Raji (cell line): ENCODE results near the gene SCFD2.

Source experiments
- POLR2A ChIP-seq: IDR thresholded peaks from 2 replicates; pipeline ENCODE4 v1.6.1; 2011; ENCODE audit warnings: low read depth, low read length, control low read depth; ENCODE audit not compliant: insufficient read depth

The SCFD2 gene

DNA sequence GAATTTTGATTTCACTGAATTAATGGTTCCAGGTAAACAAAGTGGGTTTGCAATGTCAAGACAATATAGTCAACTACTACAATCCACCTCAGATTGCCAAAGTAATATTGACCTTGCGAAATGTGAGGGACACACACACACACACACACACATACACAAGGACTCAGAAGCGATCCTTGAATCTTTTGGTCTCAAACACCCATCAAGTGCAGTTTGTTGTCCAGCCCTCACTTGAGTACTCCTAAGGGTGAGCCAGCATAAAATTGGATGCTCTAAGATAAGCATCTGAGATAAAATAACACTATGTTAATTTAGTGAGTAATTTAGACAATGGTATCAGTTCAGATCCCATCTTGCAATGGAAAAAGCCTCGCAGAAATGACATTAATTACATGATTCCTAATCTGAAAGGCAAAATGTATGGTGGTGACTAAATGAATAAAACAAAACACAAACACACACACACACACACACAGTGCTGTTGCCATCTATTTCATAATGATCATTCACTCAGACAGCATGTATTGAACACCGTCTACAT, 401.2 kb downstream of the SCFD2 start:
- TF ChIP-seq POLR2A, result no peak

DNA sequence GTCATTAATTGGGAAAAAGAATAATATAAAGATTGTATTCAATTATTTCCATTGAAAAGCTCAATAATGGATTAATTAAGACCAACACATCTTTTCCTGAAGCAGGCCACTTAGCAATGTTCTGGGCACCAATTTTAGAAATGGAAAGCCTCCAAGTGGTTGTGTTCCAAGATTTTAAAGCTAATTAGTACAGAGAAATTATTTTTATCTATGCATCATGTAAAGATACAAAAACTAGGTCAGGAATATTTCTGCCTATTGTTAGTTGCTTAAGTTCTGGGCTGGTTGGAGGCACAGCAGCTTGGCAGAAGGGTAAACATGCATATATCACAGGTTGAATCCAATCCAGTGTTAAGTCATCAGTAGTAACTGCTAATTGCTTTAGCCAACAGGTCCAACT, 401.9 kb downstream of the SCFD2 start:
- no peak for TF ChIP-seq POLR2A

DNA sequence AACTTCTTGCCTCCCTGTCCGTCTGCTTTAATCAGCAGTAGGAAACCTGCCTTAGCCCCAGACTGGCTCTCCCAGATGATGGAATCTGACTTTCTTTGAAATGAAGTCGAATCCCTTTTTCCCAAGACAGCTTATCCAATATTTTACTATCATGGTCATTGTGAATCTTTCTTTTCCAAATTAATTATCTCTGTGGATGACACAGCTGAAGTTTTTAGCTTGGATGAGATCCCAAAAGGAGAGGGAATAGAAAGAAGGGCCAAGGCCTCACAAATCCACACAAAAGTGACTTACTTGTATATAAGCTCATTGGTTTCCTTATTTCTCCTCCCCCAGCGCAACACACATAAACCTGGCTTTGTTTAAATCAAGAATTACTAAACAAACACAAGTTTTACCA, 403.1 kb downstream of the SCFD2 start:
- no peak for TF ChIP-seq POLR2A

DNA sequence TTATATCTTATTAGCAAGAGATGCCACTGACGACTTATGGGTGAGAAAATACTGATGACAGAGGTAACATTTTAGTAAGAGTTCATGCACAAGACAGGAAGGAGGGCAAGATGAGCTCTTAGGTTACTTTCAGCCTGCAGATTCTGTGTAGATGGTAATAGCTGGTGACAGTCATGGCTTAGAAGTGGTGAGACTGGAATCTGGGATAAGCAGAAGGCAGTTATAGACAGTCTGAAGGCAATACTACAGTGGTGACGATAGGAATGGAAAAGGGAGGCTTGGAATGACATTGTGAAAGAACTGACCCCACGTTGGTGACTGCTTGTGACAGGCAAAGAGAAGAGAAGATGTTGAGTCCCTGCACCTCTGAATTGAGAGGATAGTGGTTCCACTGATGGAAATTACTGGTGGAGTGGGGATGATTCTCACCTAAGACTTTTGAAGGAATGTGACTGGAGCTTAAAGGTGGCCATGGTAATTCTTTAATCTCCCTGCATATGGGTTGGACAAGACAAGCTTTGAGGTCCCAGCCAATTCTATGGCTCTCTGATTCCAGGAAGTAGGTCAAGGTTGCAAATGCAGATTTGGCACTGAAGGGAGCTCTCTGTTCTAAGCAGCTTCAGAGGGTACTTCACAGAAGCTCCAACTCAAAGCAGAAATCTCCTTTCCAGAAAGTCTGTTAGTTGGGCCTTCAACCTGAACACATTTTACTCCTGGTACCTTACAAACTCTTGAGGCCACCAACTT, 404.0 kb downstream of the SCFD2 start:
- no peak for TF ChIP-seq POLR2A

DNA sequence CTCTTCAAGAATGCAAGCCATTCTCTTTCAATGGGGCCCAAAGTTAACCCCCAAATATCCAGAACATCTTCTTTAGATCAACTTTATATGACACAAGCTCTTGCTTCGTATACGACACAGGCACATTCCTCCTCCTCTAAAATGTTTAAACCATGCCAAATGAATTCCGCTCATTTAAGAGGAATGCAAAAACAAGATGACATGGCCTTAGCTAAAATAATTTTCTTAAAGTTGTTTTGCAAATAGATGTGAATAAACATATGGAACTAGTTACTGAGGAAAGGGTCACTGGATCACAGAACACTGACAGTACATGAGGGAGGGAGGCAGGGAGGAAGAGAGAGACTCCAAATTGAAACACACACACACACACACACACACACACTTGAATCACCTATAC, 406.3 kb downstream of the SCFD2 start:
- no peak for TF ChIP-seq POLR2A

DNA sequence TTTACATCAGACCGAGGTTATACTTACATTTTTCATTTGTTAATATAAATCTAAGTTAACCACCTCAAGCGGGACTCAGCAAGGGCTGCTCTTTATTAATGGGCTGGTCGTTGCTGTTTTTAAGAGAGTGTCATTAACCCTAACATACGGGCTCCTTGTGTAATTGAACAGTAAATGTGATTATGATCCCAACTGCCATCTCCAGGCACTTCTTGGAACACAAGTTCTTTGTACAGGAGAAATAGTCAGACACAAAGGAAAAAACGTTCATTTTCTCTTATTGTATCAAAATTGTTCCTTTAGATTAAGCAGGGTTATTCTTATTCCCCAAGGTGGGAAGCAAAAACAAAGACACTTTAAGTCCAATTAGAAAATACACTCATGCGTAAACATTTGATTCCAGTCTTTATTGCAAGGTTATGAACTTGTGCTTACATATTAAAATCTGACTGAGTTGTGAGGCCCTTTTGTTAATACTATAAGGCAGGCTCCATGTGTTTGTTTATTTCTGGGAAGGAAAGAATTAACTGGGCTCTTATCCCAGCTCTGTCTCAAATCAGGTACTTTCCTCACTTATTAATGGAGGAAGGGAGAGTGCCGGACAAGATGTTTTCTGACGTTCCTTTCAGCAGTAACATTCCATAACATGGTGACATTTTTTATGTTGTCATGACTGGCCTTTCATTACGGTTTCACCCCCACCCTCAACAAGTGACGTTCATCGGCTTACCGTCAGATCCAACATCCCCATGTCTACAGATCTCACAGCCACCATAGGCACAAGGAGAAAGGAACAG, 407.8 kb downstream of the SCFD2 start:
- TF ChIP-seq POLR2A, result no peak

DNA sequence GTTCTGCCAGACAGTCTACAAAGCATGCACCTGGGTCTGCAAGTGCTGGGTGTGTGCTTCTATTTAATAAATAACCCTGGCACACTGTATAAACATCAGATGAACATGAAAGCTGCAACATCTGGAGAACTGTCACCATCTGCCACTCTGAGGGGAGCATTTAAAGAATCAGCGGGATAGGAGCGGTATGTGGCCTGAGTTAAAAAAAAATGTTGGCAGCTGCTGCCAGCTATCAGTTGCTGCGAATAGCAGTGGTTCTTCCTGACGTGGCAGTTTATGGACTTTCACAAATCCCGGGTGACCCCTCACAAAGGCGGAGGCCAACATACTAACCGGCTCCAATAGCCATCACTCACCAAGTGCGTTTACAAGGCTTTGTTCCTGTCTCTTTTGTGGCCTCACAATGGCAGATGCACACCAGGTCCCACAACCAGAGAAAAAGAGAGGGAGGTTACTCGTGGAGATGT, 408.6 kb downstream of the SCFD2 start:
- TF ChIP-seq POLR2A, result no peak

DNA sequence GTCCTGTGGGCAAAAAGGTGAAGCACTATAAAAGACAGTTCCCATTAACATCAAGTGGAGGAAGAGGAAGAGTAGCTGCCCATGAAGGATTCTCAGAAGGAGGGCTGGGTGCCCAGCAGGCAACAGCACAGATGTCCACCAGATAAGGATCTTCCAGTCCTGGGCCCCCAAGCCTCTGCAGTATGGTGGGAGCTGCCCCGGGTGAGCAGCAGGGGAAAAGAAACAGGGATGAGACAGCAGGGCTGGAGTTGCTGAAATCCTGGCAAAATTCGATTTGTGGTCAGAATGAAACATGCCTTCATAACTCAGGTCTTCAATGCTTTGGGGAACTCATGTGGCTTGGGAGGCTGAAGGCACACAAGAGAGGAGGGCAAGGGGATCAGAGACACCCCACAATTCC, 409.2 kb downstream of the SCFD2 start:
- TF ChIP-seq POLR2A, result no peak

DNA sequence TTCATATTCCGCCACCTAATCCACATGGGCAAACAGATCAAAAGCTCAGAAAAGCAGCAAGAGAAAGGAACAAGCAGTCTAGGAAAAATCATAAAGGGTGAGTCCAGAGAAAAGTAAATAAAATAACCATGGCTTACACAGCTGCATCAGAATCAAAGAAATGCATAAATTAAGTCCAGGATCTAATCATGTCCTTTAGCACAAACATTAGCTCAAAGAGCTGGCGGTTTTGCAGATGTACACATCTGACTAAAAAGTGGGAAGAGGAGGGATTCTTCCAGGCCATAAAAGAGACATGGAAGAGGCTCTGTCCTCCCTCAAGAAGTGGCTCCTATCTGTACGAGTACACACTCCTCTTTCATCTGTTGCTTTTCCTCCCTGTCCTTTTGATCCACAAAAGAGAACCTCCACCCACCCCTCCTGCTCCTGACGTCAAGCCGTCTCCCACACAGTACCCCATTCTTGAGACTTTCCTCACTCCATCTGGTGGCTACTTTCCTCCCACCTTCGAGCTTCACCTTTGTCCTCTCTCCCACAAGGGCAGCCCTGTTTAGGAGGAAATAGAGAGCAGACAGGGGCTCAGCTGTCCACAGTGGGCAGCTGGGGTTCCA, 411.2 kb downstream of the SCFD2 start:
- TF ChIP-seq POLR2A, result no peak

DNA sequence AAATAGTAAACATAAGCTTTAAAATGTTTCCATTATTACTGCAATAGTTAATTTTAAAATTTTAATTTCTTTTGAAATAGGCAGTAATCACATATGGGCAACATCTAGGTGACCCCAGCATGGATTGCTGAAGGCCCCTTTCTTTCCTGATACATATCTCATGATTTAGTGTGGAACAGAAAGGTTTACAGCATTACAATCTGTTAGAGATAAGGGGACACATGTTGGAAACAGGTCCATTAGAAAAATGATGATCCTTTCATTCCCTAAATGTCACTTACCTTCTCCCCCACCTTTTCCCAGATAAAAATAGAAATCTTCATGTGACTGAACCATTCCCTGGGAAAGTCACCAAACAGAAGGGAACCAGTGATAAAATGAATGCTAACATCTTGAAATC, 413.3 kb downstream of the SCFD2 start:
- TF ChIP-seq POLR2A, result no peak

DNA sequence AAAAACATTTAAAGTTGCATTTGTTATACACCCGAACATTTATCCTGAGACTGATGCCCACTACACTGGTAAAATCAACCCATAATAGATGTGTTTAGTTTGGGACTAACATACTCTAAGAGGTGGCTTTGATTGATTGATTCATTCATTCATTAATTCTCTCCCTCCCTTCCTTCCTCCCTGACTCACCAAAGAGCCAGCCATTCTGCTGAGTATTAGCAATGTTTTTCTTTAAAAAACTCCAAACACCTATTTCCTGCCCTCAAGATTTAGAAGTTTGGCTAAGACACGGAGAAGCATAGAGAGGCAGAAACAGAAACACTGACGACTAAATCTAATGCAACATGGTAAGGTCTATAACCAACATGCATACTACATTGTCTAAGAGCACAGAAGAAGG, 414.8 kb downstream of the SCFD2 start:
- no peak for TF ChIP-seq POLR2A

DNA sequence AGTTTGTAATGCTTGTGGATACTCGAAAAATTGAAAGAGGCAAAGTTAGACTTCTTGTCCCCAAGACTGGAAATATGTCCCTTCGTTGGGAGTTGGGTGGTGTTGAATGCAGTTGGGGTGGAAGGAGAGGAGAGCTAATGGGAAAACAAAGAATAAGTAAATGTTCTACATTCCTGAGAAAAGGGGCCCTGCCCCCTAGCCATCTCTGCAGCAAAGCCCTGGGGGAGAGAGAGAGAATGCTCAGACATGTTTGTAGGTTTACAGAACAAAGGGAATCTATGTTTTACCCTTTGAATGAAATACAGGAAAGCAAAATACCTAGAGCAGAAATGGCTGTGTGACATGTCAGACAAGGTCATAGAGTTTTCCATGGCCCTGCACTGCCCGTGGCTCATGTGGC, 415.6 kb downstream of the SCFD2 start:
- no peak for TF ChIP-seq POLR2A

DNA sequence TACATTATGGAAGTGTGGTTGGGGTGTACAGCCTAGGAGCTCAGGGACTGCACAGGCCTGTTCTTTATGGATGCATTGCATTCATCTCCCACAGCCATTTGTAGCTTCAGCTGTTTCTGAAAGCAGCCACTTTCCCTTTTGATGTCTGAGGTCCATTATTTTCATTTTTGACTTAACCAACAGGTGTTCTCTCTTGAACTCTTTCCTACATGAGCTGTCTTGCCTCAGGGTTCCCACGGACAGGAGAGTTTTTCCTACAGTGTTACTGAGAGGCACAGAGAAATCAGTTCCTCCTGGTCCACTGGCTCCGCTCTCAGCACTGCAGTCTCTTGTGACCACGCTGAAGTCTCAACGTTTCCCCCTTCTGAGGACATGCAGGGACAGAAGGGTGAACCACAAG, 416.5 kb downstream of the SCFD2 start:
- no peak for TF ChIP-seq POLR2A

DNA sequence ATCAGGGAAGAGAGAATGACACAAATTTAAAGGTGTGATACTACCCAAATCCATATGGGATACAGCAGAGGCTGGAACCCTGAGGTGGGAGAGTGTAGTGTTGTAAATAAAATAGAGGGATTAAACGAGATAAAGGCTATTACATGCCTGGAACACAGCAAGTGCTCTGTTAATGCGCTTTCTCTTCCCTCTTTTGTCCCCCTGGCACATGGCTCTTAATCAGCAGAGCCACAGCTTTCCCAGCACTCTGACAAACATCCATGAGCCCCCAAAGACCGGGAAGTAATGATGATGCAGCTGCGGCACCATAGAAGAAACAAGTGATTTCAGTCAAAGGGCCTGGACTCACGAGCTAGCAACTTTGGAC, 417.8 kb downstream of the SCFD2 start:
- TF ChIP-seq POLR2A, result no peak

DNA sequence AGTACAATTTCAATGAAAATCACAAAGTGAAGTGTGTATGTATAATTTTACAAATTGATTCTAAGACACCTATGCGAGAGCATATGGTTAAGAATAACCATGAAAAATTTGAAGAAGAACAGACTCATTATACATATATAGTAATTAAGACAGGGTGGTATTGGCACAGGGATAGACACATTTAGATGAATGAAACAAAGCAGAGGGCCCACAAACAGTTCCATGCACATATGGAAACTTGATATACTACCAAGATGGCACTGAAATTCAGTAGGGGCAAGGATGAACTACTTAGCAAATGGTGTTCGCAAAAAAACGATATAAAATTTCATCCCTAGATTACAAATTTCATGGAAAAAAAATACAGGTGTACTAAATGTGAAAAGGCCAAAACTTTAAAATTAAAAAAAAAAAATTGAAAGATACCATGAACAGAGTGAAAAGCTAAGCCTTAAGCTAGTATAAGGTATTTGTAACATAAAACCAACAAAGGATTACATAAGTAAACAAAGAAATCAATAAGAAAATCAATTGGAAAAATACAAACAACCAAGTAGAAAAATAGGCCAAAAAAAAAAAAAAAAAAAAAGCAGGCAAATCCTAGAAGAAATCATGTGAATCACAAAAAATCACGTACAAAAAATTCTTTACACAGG, 418.3 kb downstream of the SCFD2 start:
- TF ChIP-seq POLR2A, result no peak

DNA sequence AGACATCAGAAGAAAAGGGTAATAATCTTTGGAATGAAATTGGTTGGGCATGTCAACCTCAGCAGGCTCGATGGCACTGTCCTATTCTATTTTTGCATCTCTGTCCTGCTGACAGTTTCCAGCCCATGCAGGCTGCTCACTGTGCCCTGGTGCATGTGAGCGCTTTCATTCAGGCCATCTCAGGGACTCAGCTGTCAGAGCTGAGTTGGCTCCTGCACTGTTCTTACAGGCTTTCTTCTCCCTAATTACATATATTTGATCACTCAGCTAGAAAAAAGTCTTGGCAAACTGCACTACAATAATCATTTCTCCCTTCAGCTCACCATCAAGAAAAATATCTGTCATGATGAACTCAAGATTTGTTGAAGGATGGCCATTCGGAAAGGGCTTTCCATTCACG, 419.0 kb downstream of the SCFD2 start:
- TF ChIP-seq POLR2A, result no peak

DNA sequence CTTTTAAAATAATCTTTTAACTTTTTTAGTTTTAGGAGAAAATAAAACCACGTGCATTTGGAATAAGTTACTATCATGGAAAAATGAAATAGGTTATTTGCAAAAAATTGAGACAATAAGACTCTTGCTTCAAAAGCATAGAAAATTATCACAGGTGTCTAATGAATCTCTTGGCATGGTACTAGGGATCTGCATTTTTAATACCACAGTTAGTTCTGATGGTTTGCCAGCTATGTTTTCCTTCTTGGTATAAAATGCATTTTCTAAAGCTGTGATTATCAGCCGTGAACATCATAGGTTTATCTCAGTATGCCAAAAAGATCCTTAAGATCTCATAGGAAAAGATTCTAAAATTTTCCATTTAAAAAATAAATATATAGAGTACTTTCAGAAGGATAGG, 419.9 kb downstream of the SCFD2 start:
- TF ChIP-seq POLR2A, result no peak
